ENCODE results near the gene GPR25. TPM values are rescaled to one million over a fixed set of nuclear protein-coding genes. Genes with fewer than 3 reads are reported as not detected.

Gene GPR25
- polyA plus RNA-seq, 1 donor (not counting 4 experiments of a cell fraction or from before 2014, with no cell fraction given): not detected

- dilution Hi-C loops (cut with MboI; ENCODE audit: extremely low pct_ligation_motif_present, low sequenced_read_pairs): no loop called here
- H3K4me2 ChIP-seq (ENCODE audit: control insufficient read depth, extremely low read depth, insufficient read depth, low read depth, low read length): no peak overlapping the region
- TF ChIP-seq CTCF (optimal IDR thresholded peaks at IDR 0.05 in 1 of 3, IDR thresholded peaks at IDR 0.05 in 1 of 3, conservative IDR thresholded peaks at IDR 0.05 in 1 of 3; ENCODE audit: extremely low read depth in 1 of 3, insufficient read depth in 2 of 3, low read length in 3 of 3) (no peak), EZH2 (IDR thresholded peaks at IDR 0.05; ENCODE audit: low read length) (no peak)
- FAIRE-seq (no peak), DNase-seq (ENCODE audit: low read depth, low spot score) (no peak)
- no peaks in the 10 kb centered on the region for H3K27me3 ChIP-seq (ENCODE audit: control insufficient read depth, extremely low read depth, insufficient read depth, low read length)
- no peaks in the 10 kb centered on the region for H3K9me1 ChIP-seq (ENCODE audit: control insufficient read depth, extremely low read depth, insufficient read depth, low read length)
- H3K9ac ChIP-seq (ENCODE audit: control insufficient read depth, extremely low read depth, insufficient read depth, low read length): no peak overlapping the region
- peaks cover 14% of the 10 kb centered on the region for H3K4me1 ChIP-seq (ENCODE audit: control insufficient read depth, extremely low read depth, insufficient read depth, low read length)
- H4K20me1 ChIP-seq (ENCODE audit: control insufficient read depth, extremely low read depth, insufficient read depth, low read length): no peaks in the 10 kb centered on the region
- H3K27ac ChIP-seq (ENCODE audit: control insufficient read depth, insufficient read depth, low read length): no peak overlapping the region
- H3K79me2 ChIP-seq (ENCODE audit: control insufficient read depth, insufficient read depth, low read length): no peaks in the 10 kb centered on the region
- no peak overlapping the region for H2AFZ ChIP-seq (ENCODE audit: control insufficient read depth, low read length)
- H3K36me3 ChIP-seq (ENCODE audit: control insufficient read depth in 2 of 2, extremely low read depth in 1 of 2, insufficient read depth in 2 of 2, low read length in 2 of 2): peaks cover 0 to 5% of the 10 kb centered on the region in 2 experiments
- H3K4me3 ChIP-seq (ENCODE audit: control insufficient read depth in 2 of 3, extremely low read depth in 1 of 3, insufficient read depth in 2 of 3, low read depth in 1 of 3, low read length in 3 of 3): no peak overlapping the region
- no peaks in the 10 kb centered on the region for H3K9me3 ChIP-seq (ENCODE audit: control insufficient read depth, low read depth, low read length)
These were observed 45.2 kb downstream of the GPR25 start for GRCh38 chr1:200918006-200918405.

- TF ChIP-seq CTCF (optimal IDR thresholded peaks at IDR 0.05 in 1 of 3, IDR thresholded peaks at IDR 0.05 in 1 of 3, conservative IDR thresholded peaks at IDR 0.05 in 1 of 3; ENCODE audit: extremely low read depth in 1 of 3, insufficient read depth in 2 of 3, low read length in 3 of 3) (no peak), EZH2 (IDR thresholded peaks at IDR 0.05; ENCODE audit: low read length) (no peak)
- Histone ChIP-seq H3K4me2 (ENCODE audit: control insufficient read depth, extremely low read depth, insufficient read depth, low read depth, low read length) (no peak overlapping the region), H3K27me3 (ENCODE audit: control insufficient read depth, extremely low read depth, insufficient read depth, low read length) (no peaks in the 10 kb centered on the region), H3K9ac (ENCODE audit: control insufficient read depth, extremely low read depth, insufficient read depth, low read length) (no peak overlapping the region), H2AFZ (ENCODE audit: control insufficient read depth, low read length) (no peak overlapping the region), H3K9me3 (ENCODE audit: control insufficient read depth, low read depth, low read length) (no peaks in the 10 kb centered on the region), H4K20me1 (ENCODE audit: control insufficient read depth, extremely low read depth, insufficient read depth, low read length) (no peaks in the 10 kb centered on the region), H3K4me1 (ENCODE audit: control insufficient read depth, extremely low read depth, insufficient read depth, low read length) (peaks cover 9% of the 10 kb centered on the region), H3K79me2 (ENCODE audit: control insufficient read depth, insufficient read depth, low read length) (no peaks in the 10 kb centered on the region), H3K4me3 (ENCODE audit: control insufficient read depth in 2 of 3, extremely low read depth in 1 of 3, insufficient read depth in 2 of 3, low read depth in 1 of 3, low read length in 3 of 3) (no peak overlapping the region), H3K36me3 (ENCODE audit: control insufficient read depth in 2 of 2, extremely low read depth in 1 of 2, insufficient read depth in 2 of 2, low read length in 2 of 2) (peaks cover 0 to 2% of the 10 kb centered on the region in 2 experiments), H3K9me1 (ENCODE audit: control insufficient read depth, extremely low read depth, insufficient read depth, low read length) (no peaks in the 10 kb centered on the region), H3K27ac (ENCODE audit: control insufficient read depth, insufficient read depth, low read length) (no peak overlapping the region)
- FAIRE-seq (no peak), DNase-seq (ENCODE audit: low read depth, low spot score) (no peak)
- dilution Hi-C loops (cut with MboI; ENCODE audit: extremely low pct_ligation_motif_present, low sequenced_read_pairs): no loop called here
These were observed 46.6 kb downstream of the GPR25 start for GRCh38 chr1:200919386-200919785.

All from keratinocyte (primary cell).